Left ventricle myocardium inferior (tissue), 1 donor: ENCODE data around the gene EEF1AKMT3. TPM values are rescaled to one million over a fixed set of nuclear protein-coding genes. Genes with fewer than 3 reads are reported as not detected.

Experiments
- DNase-seq: peaks from one replicate; pipeline ENCODE4 v3.0.0-alpha.2; 2020
- H3K27ac ChIP-seq: fragments of 200-600 bp; replicated peaks from 2 replicates; pipeline ENCODE4 v1.8.0; 2021
- H3K27me3 ChIP-seq: fragments of 200-600 bp; 2 replicates; pipeline ENCODE4 v1.8.0; 2021; ENCODE audit warnings: low read depth
- H3K36me3 ChIP-seq: fragments of 200-600 bp; 2 replicates; pipeline ENCODE4 v1.8.0; 2021
- H3K4me1 ChIP-seq: fragments of 200-600 bp; 2 replicates; pipeline ENCODE4 v1.8.0; 2021
- H3K4me3 ChIP-seq: fragments of 200-600 bp; 2 replicates; pipeline ENCODE4 v1.8.0; 2021; ENCODE audit warnings: mild to moderate bottlenecking, moderate library complexity
- H3K9me3 ChIP-seq: fragments of 200-600 bp; replicated peaks from 2 replicates; pipeline ENCODE4 v1.8.0; 2021
- intact Hi-C: fragments of 100-400 bp; cut with micrococcal nuclease; formaldehyde crosslinking; loops from one replicate; pipeline ENCODE4 v1.11.0; 2022
- total RNA-seq: library from RNA; stranded (reverse); fragmentation: NEBNext Ultra II Directional; extraction: Animal tissue kit (Norgen Biotek cat#: 25700); gene quantifications from one replicate; pipeline ENCODE4 v1.2.1, GENCODE V29; 2021
- TF ChIP-seq, protein P1 (sequence below): fragments of 200-600 bp; IDR thresholded peaks from 2 replicates; pipeline ENCODE4 v1.8.0; 2021; ENCODE audit warnings: antibody characterized with exemption, mild to moderate bottlenecking, borderline replicate concordance
- donor health status: DM: no; HTN: yes; CAD: no; lungs with severe emphysema.

Gene EEF1AKMT3
- total RNA-seq, 1 donor from 2014 or later = 0.99 TPM

DNA sequence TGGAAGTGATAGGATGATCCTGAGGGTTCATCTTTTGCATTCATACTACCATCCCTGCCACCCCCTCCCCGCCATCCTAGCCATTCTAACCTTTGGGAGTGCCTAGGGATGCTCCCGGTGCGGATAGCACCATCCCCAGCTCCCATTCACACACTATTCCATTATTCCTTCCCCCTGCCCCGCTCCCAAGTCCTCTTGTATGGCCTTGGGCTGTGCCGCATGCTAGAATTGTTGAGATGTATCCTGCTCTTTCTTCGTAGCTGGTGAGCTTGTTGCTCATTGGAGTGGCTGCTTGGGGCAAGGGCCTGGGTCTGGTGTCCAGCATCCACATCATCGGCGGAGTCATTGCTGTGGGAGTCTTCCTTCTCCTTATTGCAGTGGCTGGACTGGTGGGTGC lies 26.9 kb upstream of the EEF1AKMT3 start:
- Histone ChIP-seq H3K36me3 (peaks cover 42% of the 10 kb centered on the region), H3K4me1 (peaks cover 24% of the 10 kb centered on the region), H3K27me3 (peaks cover 21% of the 10 kb centered on the region), H3K9me3 (no peaks in the 10 kb centered on the region), H3K4me3 (peak overlapping the region; percentile 93), H3K27ac (peak overlapping the region; percentile 98)
- no peak for DNase-seq
- intact Hi-C loops = no loop called here
- TF ChIP-seq, protein P1, sequence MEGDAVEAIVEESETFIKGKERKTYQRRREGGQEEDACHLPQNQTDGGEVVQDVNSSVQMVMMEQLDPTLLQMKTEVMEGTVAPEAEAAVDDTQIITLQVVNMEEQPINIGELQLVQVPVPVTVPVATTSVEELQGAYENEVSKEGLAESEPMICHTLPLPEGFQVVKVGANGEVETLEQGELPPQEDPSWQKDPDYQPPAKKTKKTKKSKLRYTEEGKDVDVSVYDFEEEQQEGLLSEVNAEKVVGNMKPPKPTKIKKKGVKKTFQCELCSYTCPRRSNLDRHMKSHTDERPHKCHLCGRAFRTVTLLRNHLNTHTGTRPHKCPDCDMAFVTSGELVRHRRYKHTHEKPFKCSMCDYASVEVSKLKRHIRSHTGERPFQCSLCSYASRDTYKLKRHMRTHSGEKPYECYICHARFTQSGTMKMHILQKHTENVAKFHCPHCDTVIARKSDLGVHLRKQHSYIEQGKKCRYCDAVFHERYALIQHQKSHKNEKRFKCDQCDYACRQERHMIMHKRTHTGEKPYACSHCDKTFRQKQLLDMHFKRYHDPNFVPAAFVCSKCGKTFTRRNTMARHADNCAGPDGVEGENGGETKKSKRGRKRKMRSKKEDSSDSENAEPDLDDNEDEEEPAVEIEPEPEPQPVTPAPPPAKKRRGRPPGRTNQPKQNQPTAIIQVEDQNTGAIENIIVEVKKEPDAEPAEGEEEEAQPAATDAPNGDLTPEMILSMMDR = no peak

DNA sequence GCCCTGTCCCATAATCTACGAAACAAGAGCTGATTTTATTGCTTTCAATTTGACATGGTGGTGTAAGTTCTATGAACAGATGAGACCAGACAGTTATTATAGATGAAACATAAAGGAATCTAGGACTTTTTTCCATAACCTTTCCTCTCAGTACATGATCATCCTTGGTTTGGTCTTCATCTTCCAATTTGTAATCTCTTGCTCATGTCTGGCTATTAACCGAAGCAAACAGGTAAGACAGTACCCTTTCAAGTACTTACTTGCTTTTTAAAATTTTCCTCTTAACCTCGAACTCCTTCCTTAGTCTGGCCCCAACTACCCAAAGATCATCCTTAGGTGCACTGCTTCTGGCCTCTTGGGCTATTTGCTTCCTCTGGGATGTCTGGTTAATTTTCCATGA lies 26.4 kb upstream of the EEF1AKMT3 start:
- no peaks in the 10 kb centered on the region for H3K9me3 ChIP-seq
- H3K4me3 ChIP-seq = peak overlapping the region; percentile 93
- TF ChIP-seq, protein P1 = no peak
- H3K36me3 ChIP-seq = peaks cover 48% of the 10 kb centered on the region
- H3K4me1 ChIP-seq = peaks cover 29% of the 10 kb centered on the region
- intact Hi-C loops = no loop called here
- H3K27ac ChIP-seq = peak overlapping the region; percentile 98
- DNase-seq = no peak
- H3K27me3 ChIP-seq = peaks cover 16% of the 10 kb centered on the region

DNA sequence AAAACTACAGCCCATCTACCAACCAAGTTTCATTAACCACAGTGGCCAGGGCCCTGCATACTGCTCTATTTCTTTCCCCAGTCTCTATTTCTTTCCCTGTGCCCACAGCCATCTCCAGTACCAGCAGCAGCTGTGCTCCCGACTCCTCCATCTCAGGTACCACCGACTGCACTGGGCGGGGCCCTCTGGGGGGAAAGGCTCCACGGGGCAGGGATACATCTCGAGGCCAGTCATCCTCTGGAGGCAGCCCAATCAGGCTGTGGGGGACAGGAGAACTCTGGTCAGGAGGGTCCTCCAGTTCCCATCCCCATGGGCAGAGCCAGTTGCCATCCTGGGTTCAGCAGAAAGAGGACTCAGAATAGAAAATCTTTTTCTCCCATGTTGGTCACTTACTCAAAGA lies 23.4 kb upstream of the EEF1AKMT3 start:
- TF ChIP-seq, protein P1 = no peak
- no peaks in the 10 kb centered on the region for H3K9me3 ChIP-seq
- H3K27me3 ChIP-seq = no peaks in the 10 kb centered on the region
- no peak for DNase-seq
- H3K36me3 ChIP-seq = peaks cover 48% of the 10 kb centered on the region
- H3K27ac ChIP-seq = no peak overlapping the region
- no peak overlapping the region for H3K4me3 ChIP-seq
- intact Hi-C loops = no loop called here
- peaks cover 49% of the 10 kb centered on the region for H3K4me1 ChIP-seq

DNA sequence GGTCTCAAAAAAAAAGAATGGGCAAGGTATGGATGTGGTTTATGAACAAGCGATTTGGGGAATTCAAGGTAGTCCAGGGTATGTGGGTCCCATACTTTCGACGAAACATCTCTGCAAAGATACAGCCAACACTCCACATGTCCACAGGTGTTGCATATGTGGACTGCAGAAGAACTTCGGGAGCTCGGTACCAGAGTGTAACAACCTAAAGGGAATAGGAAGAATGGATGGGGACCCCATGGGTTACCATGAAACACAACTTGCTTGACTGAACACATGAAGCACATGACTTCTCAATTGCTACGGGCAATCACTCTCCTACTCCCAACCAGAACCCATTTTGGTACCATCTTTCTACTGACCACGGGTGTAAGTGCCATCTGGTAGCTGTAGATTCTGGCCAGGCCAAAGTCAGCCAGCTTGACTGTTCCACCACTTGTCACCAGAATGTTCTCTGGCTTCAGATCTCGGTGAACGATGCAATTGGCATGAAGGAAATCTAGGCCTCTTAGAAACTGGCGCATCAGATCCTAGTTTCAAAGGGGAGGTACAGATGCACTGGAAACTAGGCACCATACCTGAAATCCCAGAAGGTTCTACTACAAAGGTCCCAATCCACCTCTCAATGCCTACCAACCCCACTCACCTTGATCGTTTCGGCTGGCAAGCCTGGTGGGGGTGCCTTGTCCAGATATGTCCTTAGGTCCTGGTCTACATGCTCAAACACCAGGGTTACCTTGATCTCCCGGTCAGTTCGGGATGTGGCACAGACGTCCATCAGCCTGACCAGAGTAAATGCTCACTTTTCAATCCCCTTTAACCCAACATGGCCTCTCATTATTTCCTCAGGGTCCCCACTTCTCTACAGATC lies 21.6 kb upstream of the EEF1AKMT3 start:
- intact Hi-C loops = no loop called here
- peaks cover 49% of the 10 kb centered on the region for H3K4me1 ChIP-seq
- DNase-seq = no peak

DNA sequence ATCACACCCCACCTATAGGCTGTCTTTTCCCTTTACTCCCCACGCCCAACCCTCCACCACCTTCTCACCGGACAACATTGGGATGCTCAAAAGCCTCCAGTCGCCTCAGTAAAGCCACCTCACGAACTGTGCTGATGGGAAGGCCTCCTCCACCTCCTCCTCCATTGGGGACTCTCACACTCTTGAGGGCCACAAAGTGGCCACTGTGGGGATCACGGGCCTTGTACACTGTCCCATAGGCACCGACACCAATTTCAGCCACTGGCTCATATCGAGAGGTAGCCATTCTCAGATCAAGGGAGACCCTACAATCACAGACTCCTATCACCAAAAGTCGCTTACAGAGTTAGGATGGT lies 21.0 kb upstream of the EEF1AKMT3 start:
- intact Hi-C loops = no loop called here
- peaks cover 47% of the 10 kb centered on the region for H3K36me3 ChIP-seq
- TF ChIP-seq, protein P1 = no peak
- peak overlapping the region; percentile 81 for H3K4me3 ChIP-seq
- peaks cover 49% of the 10 kb centered on the region for H3K4me1 ChIP-seq
- peak overlapping the region; percentile 92 for H3K27ac ChIP-seq
- no peak for DNase-seq
- no peaks in the 10 kb centered on the region for H3K9me3 ChIP-seq
- H3K27me3 ChIP-seq = no peaks in the 10 kb centered on the region

More for the DNA sequence above, 21.6 kb upstream of the EEF1AKMT3 start:
- Histone ChIP-seq H3K36me3 (peaks cover 48% of the 10 kb centered on the region), H3K4me3 (peak overlapping the region; percentile 81), H3K27ac (peak overlapping the region; percentile 92), H3K27me3 (no peaks in the 10 kb centered on the region), H3K9me3 (no peaks in the 10 kb centered on the region)
- TF ChIP-seq, protein P1 = no peak
